Mucosa of stomach (tissue), 1 donor: ENCODE data around the gene PITHD1.

Experiments
- H3K27me3 ChIP-seq: one replicate; pipeline ENCODE4 v1.7.0; 2013; ENCODE audit warnings: mild to moderate bottlenecking, low read length; ENCODE audit not compliant: control insufficient read depth, insufficient read depth
- H3K36me3 ChIP-seq: one replicate; pipeline ENCODE4 v1.7.0; 2013; ENCODE audit warnings: low read length; ENCODE audit not compliant: control insufficient read depth, insufficient read depth
- H3K4me1 ChIP-seq: one replicate; pipeline ENCODE4 v1.7.0; 2013; ENCODE audit warnings: mild to moderate bottlenecking, low read length; ENCODE audit not compliant: control insufficient read depth, insufficient read depth
- H3K4me3 ChIP-seq: one replicate; pipeline ENCODE4 v1.7.0; 2013; ENCODE audit warnings: low read length
- H3K9ac ChIP-seq: one replicate; pipeline ENCODE4 v1.7.0; 2013; ENCODE audit warnings: mild to moderate bottlenecking, low read length, moderate library complexity
- H3K9me3 ChIP-seq: one replicate; pipeline ENCODE4 v1.7.0; 2013; ENCODE audit warnings: mild to moderate bottlenecking, low read length, moderate library complexity; ENCODE audit not compliant: control insufficient read depth
- donor health status: Pancreatic carcinoma.

The PITHD1 gene

GRCh38 chr1:23751815-23752200 is 26.4 kb upstream of the PITHD1 start:
- H3K4me3 ChIP-seq, result no peak overlapping the region
- no peaks in the 10 kb centered on the region for H3K27me3 ChIP-seq
- H3K9ac ChIP-seq, result no peak overlapping the region
- no peaks in the 10 kb centered on the region for H3K9me3 ChIP-seq
- peaks cover 13% of the 10 kb centered on the region for H3K36me3 ChIP-seq
- peaks cover 4% of the 10 kb centered on the region for H3K4me1 ChIP-seq

GRCh38 chr1:23752909-23753308 is 25.3 kb upstream of the PITHD1 start:
- Histone ChIP-seq H3K36me3 (peaks cover 13% of the 10 kb centered on the region), H3K4me3 (no peak overlapping the region), H3K27me3 (no peaks in the 10 kb centered on the region), H3K9ac (no peak overlapping the region), H3K9me3 (no peaks in the 10 kb centered on the region), H3K4me1 (peaks cover 4% of the 10 kb centered on the region)

GRCh38 chr1:23756676-23757075 is 21.5 kb upstream of the PITHD1 start:
- no peak overlapping the region for H3K4me3 ChIP-seq
- H3K9me3 ChIP-seq, result no peaks in the 10 kb centered on the region
- peaks cover 20% of the 10 kb centered on the region for H3K36me3 ChIP-seq
- H3K27me3 ChIP-seq, result no peaks in the 10 kb centered on the region
- H3K9ac ChIP-seq, result no peak overlapping the region
- no peaks in the 10 kb centered on the region for H3K4me1 ChIP-seq

- Histone ChIP-seq H3K27me3 (no peaks in the 10 kb centered on the region), H3K36me3 (peaks cover 17% of the 10 kb centered on the region), H3K4me1 (no peaks in the 10 kb centered on the region), H3K4me3 (no peak overlapping the region), H3K9me3 (no peaks in the 10 kb centered on the region), H3K9ac (no peak overlapping the region)
Observed at GRCh38 chr1:23757812-23758211, 20.4 kb upstream of the PITHD1 start.

- no peak overlapping the region for H3K9ac ChIP-seq
- no peaks in the 10 kb centered on the region for H3K9me3 ChIP-seq
- peaks cover 14% of the 10 kb centered on the region for H3K36me3 ChIP-seq
Observed at GRCh38 chr1:23759277-23759676, 18.9 kb upstream of the PITHD1 start.

GRCh38 chr1:23763041-23763577 is 15.1 kb upstream of the PITHD1 start:
- Histone ChIP-seq H3K27me3 (no peaks in the 10 kb centered on the region), H3K4me1 (no peaks in the 10 kb centered on the region), H3K4me3 (no peak overlapping the region), H3K9me3 (no peaks in the 10 kb centered on the region), H3K36me3 (peaks cover 15% of the 10 kb centered on the region), H3K9ac (no peak overlapping the region)

More at GRCh38 chr1:23759277-23759676, 18.9 kb upstream of the PITHD1 start:
- no peaks in the 10 kb centered on the region for H3K27me3 ChIP-seq
- H3K4me3 ChIP-seq, result no peak overlapping the region
- H3K4me1 ChIP-seq, result no peaks in the 10 kb centered on the region

- no peak overlapping the region for H3K9ac ChIP-seq
- no peaks in the 10 kb centered on the region for H3K27me3 ChIP-seq
- no peaks in the 10 kb centered on the region for H3K9me3 ChIP-seq
- H3K36me3 ChIP-seq, result peaks cover 4% of the 10 kb centered on the region
- no peaks in the 10 kb centered on the region for H3K4me1 ChIP-seq
- no peak overlapping the region for H3K4me3 ChIP-seq
Observed at GRCh38 chr1:23768733-23769132, 9.5 kb upstream of the PITHD1 start.

GRCh38 chr1:23772049-23772853 is 6.0 kb upstream of the PITHD1 start:
- H3K4me3 ChIP-seq, result no peak overlapping the region
- no peaks in the 10 kb centered on the region for H3K27me3 ChIP-seq
- no peaks in the 10 kb centered on the region for H3K36me3 ChIP-seq
- no peak overlapping the region for H3K9ac ChIP-seq
- H3K9me3 ChIP-seq, result no peaks in the 10 kb centered on the region
- H3K4me1 ChIP-seq, result peaks cover 20% of the 10 kb centered on the region

- Histone ChIP-seq H3K9me3 (no peaks in the 10 kb centered on the region), H3K4me3 (no peak overlapping the region), H3K36me3 (no peaks in the 10 kb centered on the region), H3K4me1 (peaks cover 26% of the 10 kb centered on the region), H3K9ac (no peak overlapping the region), H3K27me3 (no peaks in the 10 kb centered on the region)
Observed at GRCh38 chr1:23772854-23773242, 5.4 kb upstream of the PITHD1 start.

- no peaks in the 10 kb centered on the region for H3K27me3 ChIP-seq
- no peaks in the 10 kb centered on the region for H3K9me3 ChIP-seq
- no peaks in the 10 kb centered on the region for H3K36me3 ChIP-seq
- no peak overlapping the region for H3K4me3 ChIP-seq
- peaks cover 33% of the 10 kb centered on the region for H3K4me1 ChIP-seq
- no peak overlapping the region for H3K9ac ChIP-seq
Observed at GRCh38 chr1:23774174-23774880, 3.9 kb upstream of the PITHD1 start.

GRCh38 chr1:23776217-23776616 is 2.0 kb upstream of the PITHD1 start:
- no peak overlapping the region for H3K9ac ChIP-seq
- H3K9me3 ChIP-seq, result no peaks in the 10 kb centered on the region
- H3K4me3 ChIP-seq, result no peak overlapping the region
- no peaks in the 10 kb centered on the region for H3K27me3 ChIP-seq
- peaks cover 38% of the 10 kb centered on the region for H3K4me1 ChIP-seq
- no peaks in the 10 kb centered on the region for H3K36me3 ChIP-seq

GRCh38 chr1:23779826-23780371 is 1.7 kb downstream of the PITHD1 start:
- Histone ChIP-seq H3K9me3 (no peaks in the 10 kb centered on the region), H3K4me1 (peaks cover 33% of the 10 kb centered on the region), H3K27me3 (no peaks in the 10 kb centered on the region), H3K36me3 (no peaks in the 10 kb centered on the region), H3K4me3 (no peak overlapping the region), H3K9ac (no peak overlapping the region)
